Nephron progenitor cell (in vitro differentiated cells): ENCODE results near the gene S100A8.

Source experiments
- DNase-seq: peaks from one replicate; pipeline ENCODE4 v3.0.0; 2021
- H3K27ac Mint-ChIP-seq: 2 replicates; pipeline ENCODE4 v1.8.0; 2021; ENCODE audit warnings: mild to moderate bottlenecking, moderate library complexity, mixed read lengths
- H3K27me3 Mint-ChIP-seq: 2 replicates; pipeline ENCODE4 v1.8.0; 2021; ENCODE audit warnings: mild to moderate bottlenecking, low read depth, mixed read lengths; ENCODE audit not compliant: poor library complexity
- H3K36me3 Mint-ChIP-seq: 2 replicates; pipeline ENCODE4 v1.8.0; 2021; ENCODE audit warnings: low read depth, mixed read lengths
- H3K4me1 Mint-ChIP-seq: 2 replicates; pipeline ENCODE4 v1.8.0; 2021; ENCODE audit warnings: mixed read lengths
- H3K4me3 Mint-ChIP-seq: 2 replicates; pipeline ENCODE4 v1.8.0; 2021; ENCODE audit warnings: mild to moderate bottlenecking, moderate library complexity, mixed read lengths
- H3K9me3 Mint-ChIP-seq: 2 replicates; pipeline ENCODE4 v1.8.0; 2021; ENCODE audit warnings: mild to moderate bottlenecking, moderate library complexity, mixed read lengths
- TF ChIP-seq, protein P1 (sequence below): fragments of 200-600 bp; sonication (generic); IDR thresholded peaks from 2 replicates; pipeline ENCODE4 v1.5.0; 2021; ENCODE audit warnings: antibody characterized with exemption

Gene S100A8

DNA sequence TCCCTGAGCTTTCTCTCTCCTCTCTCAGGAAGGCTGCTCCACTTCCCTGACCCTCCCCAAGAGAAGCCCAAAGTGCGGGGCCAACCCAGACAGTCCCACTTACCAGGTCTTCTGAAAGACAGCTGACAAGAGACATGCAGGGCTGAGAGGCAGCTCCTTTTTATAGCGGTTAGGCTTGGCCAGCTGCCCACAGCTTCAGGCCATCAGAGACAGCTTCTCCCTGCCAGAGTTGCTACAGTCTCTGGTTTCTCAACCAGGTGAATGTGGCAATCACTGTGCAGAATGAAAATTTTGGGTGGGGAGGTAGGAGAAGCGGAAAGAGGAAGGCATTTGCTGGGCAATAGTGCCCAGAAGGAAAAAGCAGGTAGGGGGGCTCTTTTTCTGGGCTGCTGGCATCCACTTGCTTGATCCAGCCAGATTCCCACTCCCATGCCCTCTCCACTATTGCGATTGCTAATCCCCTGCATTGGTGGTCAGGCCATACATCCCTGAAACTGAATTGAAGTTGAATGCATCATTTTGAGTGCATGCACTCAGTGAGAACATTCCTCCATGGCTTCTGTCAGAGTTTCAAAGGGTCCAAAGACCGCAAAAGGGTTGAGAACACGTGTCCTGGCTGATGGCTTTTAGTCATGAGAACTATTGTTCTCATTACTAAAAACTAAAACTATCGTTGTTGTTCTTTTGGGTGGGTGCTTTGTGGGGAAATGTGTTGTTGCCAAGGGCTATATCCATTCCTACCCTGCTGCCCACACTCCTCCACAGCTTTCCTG is at the start of gene S100A8:
S100A8 (minus strand) TSS at position 136 of the 773 bp plus-strand sequence. CDS start 538 bp downstream, outside the sequence.
- H3K4me3 Mint-ChIP-seq = no peak within 1 kb of the TSS
- no peaks in the 10 kb centered on the region for H3K36me3 Mint-ChIP-seq
- no peaks in the 10 kb centered on the region for H3K4me1 Mint-ChIP-seq
- TF ChIP-seq, protein P1, sequence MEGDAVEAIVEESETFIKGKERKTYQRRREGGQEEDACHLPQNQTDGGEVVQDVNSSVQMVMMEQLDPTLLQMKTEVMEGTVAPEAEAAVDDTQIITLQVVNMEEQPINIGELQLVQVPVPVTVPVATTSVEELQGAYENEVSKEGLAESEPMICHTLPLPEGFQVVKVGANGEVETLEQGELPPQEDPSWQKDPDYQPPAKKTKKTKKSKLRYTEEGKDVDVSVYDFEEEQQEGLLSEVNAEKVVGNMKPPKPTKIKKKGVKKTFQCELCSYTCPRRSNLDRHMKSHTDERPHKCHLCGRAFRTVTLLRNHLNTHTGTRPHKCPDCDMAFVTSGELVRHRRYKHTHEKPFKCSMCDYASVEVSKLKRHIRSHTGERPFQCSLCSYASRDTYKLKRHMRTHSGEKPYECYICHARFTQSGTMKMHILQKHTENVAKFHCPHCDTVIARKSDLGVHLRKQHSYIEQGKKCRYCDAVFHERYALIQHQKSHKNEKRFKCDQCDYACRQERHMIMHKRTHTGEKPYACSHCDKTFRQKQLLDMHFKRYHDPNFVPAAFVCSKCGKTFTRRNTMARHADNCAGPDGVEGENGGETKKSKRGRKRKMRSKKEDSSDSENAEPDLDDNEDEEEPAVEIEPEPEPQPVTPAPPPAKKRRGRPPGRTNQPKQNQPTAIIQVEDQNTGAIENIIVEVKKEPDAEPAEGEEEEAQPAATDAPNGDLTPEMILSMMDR = no peak
- no peak for DNase-seq
- H3K27me3 Mint-ChIP-seq = peaks cover 12% of the 10 kb centered on the region
- no peak within 1 kb of the TSS for H3K27ac Mint-ChIP-seq
- H3K9me3 Mint-ChIP-seq = no peaks in the 10 kb centered on the region

DNA sequence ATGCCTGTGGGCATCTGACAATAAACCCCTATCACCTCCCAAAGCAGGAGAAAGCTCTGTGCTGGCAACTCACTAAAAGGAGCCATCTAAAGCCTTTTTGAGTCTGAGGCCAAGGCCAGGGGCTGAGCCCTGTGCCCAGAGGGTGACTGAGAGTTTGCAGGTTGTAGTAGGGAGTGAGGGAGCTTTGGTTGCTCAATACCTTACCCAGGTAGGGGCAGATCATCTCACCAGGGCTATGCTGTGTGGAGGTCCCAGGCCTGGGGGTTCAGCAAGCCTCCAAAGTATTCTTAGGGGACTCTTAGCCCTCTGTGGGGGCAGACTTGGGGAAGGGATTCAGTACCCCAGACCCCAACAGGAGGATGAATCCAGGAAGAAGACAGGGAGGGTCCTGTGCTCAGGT is 48.4 kb upstream of the S100A8 start:
- TF ChIP-seq, protein P1 = no peak
- H3K36me3 Mint-ChIP-seq = no peaks in the 10 kb centered on the region
- peaks cover 8% of the 10 kb centered on the region for H3K9me3 Mint-ChIP-seq
- H3K27me3 Mint-ChIP-seq = peaks cover 15% of the 10 kb centered on the region
- no peak overlapping the region for H3K4me3 Mint-ChIP-seq
- no peak overlapping the region for H3K27ac Mint-ChIP-seq
- no peak for DNase-seq
- no peaks in the 10 kb centered on the region for H3K4me1 Mint-ChIP-seq

DNA sequence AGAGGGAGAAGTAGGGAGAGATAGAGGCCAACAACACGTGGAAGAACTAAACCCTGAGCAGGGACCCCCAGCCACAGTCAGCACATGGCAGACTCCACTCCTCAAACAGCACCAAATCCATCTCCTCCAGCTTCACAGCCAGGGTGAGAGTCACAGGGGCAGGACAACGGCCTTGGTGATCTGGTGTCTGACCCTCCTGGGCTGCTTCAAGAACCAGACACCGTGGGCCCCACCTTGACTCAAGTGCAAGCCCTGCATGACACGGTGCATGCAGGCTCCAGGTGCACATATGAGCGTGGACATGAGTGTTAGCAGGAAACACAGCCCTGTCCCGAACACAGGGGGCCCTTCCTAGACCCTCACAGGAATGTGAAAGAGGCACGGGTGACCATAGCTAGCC is 47.7 kb upstream of the S100A8 start:
- H3K36me3 Mint-ChIP-seq = no peaks in the 10 kb centered on the region
- H3K27me3 Mint-ChIP-seq = peaks cover 15% of the 10 kb centered on the region
- H3K27ac Mint-ChIP-seq = no peak overlapping the region
- no peaks in the 10 kb centered on the region for H3K4me1 Mint-ChIP-seq
- H3K9me3 Mint-ChIP-seq = peaks cover 4% of the 10 kb centered on the region
- DNase-seq = no peak
- TF ChIP-seq, protein P1 = no peak
- H3K4me3 Mint-ChIP-seq = no peak overlapping the region

DNA sequence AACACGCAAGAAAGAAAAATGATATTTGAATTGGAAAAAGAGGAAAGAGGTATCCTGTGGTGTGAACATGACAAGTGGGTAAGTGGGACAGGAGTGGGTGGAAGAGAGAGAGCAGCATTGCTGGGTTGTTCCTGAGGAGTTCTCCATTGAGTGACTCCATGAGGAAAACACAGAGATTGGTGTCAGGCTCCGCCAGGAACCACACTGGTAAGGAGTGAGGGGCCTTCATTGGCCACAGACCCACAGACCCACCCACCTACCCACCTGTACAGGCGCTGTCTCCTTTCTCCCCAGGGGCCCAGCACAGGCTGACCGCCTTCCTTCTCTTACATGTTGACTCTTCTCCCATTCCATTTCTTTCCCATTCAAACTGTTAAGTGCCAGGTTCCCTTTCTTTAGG is 46.4 kb upstream of the S100A8 start:
- TF ChIP-seq, protein P1 = no peak
- no peak for DNase-seq
- no peaks in the 10 kb centered on the region for H3K4me1 Mint-ChIP-seq
- no peaks in the 10 kb centered on the region for H3K36me3 Mint-ChIP-seq
- peaks cover 13% of the 10 kb centered on the region for H3K27me3 Mint-ChIP-seq
- no peak overlapping the region for H3K27ac Mint-ChIP-seq
- H3K4me3 Mint-ChIP-seq = no peak overlapping the region
- peaks cover 4% of the 10 kb centered on the region for H3K9me3 Mint-ChIP-seq

DNA sequence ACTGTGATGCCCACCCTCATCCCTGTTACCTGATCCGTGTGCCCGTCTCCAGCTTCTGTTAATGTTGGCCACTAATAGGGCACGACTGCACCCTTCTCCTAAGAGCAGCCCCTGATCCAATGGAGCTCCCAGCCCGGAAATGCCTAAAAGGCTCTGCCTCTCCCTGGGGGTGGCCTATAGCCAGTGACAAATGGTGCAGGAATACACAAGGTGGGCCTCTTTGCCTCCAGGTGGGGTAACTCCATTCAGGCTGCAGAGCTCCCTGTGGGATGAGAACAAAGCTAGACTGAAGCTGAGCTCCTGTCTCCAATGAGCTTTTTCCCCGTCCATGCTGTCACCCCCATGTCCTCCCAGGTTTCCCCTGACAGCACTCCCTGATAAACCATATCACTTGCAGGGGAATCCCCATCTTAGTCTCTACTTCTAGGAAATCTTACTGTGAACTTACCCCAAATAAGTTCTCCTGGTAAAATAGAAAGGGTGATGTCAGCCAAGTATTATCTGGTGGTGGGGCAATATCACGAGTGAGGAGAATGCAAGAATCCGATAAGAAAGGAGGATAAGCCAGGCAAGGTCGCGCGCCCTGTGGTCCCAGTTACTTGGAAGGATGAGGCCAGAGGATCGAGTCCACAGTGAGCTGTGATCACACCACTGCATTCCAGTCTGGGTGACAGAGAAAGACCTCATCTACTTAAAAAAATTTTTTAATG is 44.0 kb upstream of the S100A8 start:
- no peak overlapping the region for H3K4me3 Mint-ChIP-seq
- peaks cover 8% of the 10 kb centered on the region for H3K27me3 Mint-ChIP-seq
- no peak for DNase-seq
- no peaks in the 10 kb centered on the region for H3K4me1 Mint-ChIP-seq
- H3K9me3 Mint-ChIP-seq = no peaks in the 10 kb centered on the region
- H3K27ac Mint-ChIP-seq = no peak overlapping the region
- no peaks in the 10 kb centered on the region for H3K36me3 Mint-ChIP-seq
- TF ChIP-seq, protein P1 = no peak
